Activated CD4-positive, alpha-beta T cell treated with anti-CD3 and anti-CD28 coated beads, Interleukin-2, amount 10 ng/mL, durations not matched to agents 24 days and 14 days (primary cell): ENCODE results near the gene ETS1. TPM values are rescaled to one million over a fixed set of nuclear protein-coding genes. Genes with fewer than 3 reads are reported as not detected.

Source experiments
- DNase-seq: peaks from one replicate; pipeline ENCODE4 v3.0.0; 2022
- H3K27ac Mint-ChIP-seq: one replicate; pipeline ENCODE4 v1.8.0; 2022; ENCODE audit warnings: mild to moderate bottlenecking, mixed read lengths
- H3K27me3 Mint-ChIP-seq: one replicate; pipeline ENCODE4 v1.8.0; 2022; ENCODE audit warnings: mixed read lengths
- H3K36me3 Mint-ChIP-seq: one replicate; pipeline ENCODE4 v1.8.0; 2022; ENCODE audit warnings: low read depth, mild to moderate bottlenecking, mixed read lengths
- H3K4me1 Mint-ChIP-seq: one replicate; pipeline ENCODE4 v1.8.0; 2021; ENCODE audit warnings: mixed read lengths
- H3K4me3 Mint-ChIP-seq: one replicate; pipeline ENCODE4 v1.8.0; 2022; ENCODE audit warnings: mild to moderate bottlenecking, moderate library complexity, mixed read lengths
- H3K9me3 Mint-ChIP-seq: one replicate; pipeline ENCODE4 v1.8.0; 2021; ENCODE audit warnings: mixed read lengths
- intact Hi-C: fragments of 100-400 bp; cut with micrococcal nuclease; formaldehyde crosslinking; loops from one replicate; pipeline ENCODE4 v1.15.1; 2023
- total RNA-seq: library from RNA; stranded (reverse); gene quantifications from 2 replicates; pipeline ENCODE4 v1.2.3, GENCODE V29; 2022

The ETS1 gene
- total RNA-seq, 1 donor from 2014 or later, result 454 TPM

DNA sequence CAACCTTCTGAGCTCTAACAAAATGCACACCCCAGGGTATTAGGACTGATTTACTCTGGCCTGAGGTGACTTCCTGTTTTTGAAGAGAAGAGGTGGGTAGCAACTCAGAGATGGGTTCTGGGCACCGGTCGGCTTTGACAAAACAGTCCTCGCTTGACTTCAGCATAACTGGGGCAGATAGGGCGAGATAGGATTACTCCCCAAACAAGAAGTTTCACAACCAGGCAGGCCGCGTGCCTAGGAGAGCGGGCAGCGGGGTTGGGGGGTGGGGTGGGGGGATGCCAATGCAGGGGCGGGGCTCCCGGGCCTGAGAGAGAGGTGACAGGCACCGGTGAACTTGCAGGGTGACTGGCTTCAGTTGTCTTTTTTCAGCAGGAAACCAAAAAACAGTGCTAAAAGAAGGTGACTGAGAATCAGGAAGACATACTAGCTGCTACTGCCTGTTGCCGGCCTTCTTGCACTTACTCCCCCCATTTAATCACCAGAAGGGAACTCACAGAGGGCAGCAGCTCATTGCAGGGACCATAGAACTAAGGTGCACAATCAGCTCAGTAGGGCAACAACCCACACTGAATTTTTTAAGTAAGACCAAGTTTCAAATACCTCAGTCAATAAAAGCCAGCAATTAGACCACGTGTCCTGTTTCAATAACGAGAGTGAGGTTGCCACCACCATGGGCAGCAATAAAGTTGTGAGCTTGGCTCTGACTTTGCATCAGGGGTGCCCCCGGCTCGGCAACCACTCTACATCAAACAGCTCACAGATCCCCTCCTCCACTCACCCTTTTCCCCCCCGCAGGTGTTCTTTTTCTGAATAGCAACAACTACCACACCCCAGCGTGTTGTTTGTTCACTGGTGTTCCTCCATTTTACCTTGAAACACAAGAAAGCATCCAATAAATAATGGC is 37.2 kb upstream of the ETS1 start:
- intact Hi-C loops, result loop anchor here (1.0 kb wide), 1 partner anchor 44 kb away; no protein-coding TSS in a partner anchor
- DNase-seq, result peak; percentile 85
- Mint-ChIP-seq H3K4me3 (peak overlapping the region; percentile 74), H3K4me1 (peaks cover 77% of the 10 kb centered on the region), H3K9me3 (no peaks in the 10 kb centered on the region), H3K36me3 (no peaks in the 10 kb centered on the region), H3K27me3 (no peaks in the 10 kb centered on the region), H3K27ac (peak overlapping the region; percentile 93)

- no peak for DNase-seq
- intact Hi-C loops, result no loop called here
- peaks cover 76% of the 10 kb centered on the region for H3K4me1 Mint-ChIP-seq
- no peaks in the 10 kb centered on the region for H3K9me3 Mint-ChIP-seq
- no peaks in the 10 kb centered on the region for H3K27me3 Mint-ChIP-seq
- H3K36me3 Mint-ChIP-seq, result no peaks in the 10 kb centered on the region
- peak overlapping the region; percentile 17 for H3K27ac Mint-ChIP-seq
- H3K4me3 Mint-ChIP-seq, result no peak overlapping the region
These were observed 35.7 kb upstream of the ETS1 start for GRCh38 chr11:128623091-128623490.

DNA sequence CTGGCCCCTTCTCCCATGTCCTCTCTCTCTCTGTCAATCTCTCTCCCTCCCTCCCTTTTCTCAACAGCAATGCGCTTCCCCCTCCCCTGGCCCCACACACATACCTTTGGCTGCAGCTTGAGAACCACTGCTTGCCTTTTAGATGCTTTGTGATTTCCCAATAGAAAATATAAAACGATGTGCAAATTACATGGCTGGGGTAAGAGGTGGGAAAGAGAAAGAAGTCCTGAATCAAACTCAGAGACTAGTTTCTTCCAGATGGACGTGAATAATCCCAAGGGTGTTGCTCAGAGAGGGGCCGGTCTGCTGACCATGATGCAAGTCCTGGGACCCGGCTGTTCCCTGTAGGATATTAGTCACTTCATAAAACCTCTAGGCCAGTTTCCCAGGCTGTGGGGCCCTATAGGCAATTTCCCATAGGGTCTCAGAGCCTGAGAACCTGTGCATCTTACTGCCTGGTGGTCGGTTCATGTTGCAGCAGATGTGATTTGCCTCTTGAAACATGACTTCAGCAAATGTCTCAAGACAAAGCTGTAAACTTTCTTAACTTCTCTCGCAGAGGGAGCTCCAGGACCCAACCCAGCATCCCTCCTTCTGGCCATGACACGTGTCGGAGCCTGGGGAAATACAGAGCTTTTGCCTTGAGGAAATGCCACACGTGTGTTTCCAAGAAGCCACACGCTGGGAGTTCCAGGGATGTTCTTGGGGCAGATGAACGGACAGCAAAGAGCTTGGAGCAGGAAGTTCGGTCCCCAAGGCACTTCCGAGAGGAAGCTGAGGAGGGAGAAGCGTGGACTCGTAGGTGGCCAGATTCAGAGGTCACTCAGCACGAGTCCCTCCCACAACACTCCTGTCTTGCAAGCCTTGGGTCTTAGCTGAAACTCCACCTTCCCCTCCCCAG is 34.5 kb upstream of the ETS1 start:
- intact Hi-C loops, result no loop called here
- Mint-ChIP-seq H3K4me3 (no peak overlapping the region), H3K27me3 (no peaks in the 10 kb centered on the region), H3K9me3 (no peaks in the 10 kb centered on the region), H3K4me1 (peaks cover 65% of the 10 kb centered on the region), H3K36me3 (no peaks in the 10 kb centered on the region), H3K27ac (no peak overlapping the region)
- no peak for DNase-seq

DNA sequence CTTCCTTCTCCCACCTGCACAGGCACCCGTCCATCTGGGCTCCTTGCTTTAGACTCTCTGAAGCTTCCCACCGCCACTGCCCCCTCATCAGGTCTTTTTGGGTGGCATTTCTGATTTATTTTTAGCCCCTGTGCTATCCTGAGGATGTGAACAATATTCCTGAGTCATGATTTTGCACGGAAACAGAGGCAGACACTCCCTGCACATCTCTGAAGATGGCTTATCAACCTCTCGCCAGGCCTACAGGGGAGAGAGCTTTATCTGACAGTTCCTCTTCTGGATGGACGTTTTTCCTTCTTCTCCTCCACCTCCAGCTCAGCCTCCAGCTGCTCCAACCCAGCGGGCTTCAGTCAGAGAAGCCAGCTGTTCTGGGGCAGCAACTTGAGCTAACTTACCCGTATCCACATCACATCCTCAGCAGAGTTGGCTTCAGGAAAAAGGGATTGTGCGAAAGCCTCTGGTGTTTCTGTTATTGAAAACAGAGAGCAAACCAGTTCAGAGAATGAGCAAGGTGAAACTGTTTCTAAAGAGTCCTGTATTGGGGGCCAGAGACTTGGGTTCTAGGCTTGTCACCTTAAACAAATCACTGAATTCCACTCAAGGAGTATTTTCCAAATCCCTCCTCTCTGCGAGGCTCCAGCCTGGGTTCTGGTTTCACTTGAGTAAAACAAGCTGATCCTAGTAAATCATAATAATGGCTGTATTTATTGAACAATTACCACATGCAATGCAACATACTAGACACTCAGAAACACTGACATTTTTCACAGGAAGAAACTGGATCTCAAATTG is 33.1 kb upstream of the ETS1 start:
- intact Hi-C loops, result no loop called here
- H3K4me1 Mint-ChIP-seq, result peaks cover 52% of the 10 kb centered on the region
- H3K27ac Mint-ChIP-seq, result peak overlapping the region; percentile 42
- no peaks in the 10 kb centered on the region for H3K36me3 Mint-ChIP-seq
- H3K27me3 Mint-ChIP-seq, result no peaks in the 10 kb centered on the region
- H3K4me3 Mint-ChIP-seq, result no peak overlapping the region
- H3K9me3 Mint-ChIP-seq, result no peaks in the 10 kb centered on the region
- DNase-seq, result peak; percentile 55

DNA sequence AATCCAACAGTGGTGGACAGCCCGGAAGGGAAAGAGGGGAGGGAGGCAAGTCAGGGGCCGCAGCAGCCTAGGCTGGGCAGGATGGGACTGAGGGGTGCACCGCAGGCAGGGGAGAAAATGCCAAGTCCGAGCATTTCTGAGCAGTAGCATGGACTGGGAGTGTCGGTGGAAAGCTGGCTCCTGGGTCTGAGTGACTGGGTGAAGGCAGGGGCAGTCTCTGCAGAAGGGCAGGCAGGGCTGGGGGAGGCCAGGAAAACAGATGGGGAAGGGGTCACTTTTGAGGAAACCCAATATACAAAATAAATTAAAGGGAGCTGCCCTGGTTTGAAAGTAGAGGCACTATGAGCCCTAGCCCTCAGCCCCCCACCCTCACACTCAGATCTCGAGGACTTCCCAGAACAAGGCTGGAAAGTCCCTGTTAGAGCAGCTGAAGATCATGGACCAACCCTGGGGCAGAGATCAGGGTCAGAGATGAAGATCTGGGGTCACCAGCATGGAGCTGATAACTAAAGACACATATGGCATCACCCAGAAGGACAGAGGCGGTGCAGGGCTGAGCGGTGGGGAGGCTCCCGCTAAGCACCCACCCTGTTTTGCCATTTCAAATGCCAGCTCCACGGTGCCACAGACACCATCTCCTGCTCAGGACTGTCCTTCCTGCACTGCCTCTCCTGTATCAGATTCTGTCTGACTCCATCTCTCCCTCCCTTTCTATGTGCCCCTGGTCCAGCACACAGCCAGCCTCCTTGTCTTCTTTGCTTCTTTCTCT is 32.4 kb upstream of the ETS1 start:
- H3K36me3 Mint-ChIP-seq, result no peaks in the 10 kb centered on the region
- H3K4me1 Mint-ChIP-seq, result peaks cover 44% of the 10 kb centered on the region
- H3K27me3 Mint-ChIP-seq, result no peaks in the 10 kb centered on the region
- peak; percentile 64 for DNase-seq
- no peaks in the 10 kb centered on the region for H3K9me3 Mint-ChIP-seq
- H3K4me3 Mint-ChIP-seq, result no peak overlapping the region
- intact Hi-C loops, result no loop called here
- H3K27ac Mint-ChIP-seq, result peak overlapping the region; percentile 42

DNA sequence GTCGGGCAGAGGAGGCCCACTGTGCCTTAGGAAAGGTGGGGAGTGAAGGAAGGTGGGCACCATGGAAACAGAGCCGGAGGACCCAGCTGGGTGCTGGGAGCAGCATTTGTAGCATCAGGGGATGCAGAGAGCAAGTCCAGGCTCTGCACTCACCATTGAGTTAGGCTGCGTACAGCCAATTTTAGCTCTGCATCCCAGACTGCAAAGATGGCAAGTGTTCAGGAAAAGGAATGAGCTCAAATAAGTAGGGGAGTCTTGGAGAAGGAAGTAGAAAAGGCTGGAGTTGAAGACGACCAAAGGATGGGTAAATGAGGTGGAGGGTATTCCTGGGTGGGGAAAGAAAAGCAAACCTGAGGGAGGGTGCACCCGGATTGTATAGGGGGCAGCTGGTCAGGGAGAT is 31.6 kb upstream of the ETS1 start:
- H3K4me3 Mint-ChIP-seq, result no peak overlapping the region
- DNase-seq, result no peak
- no peaks in the 10 kb centered on the region for H3K9me3 Mint-ChIP-seq
- no peaks in the 10 kb centered on the region for H3K27me3 Mint-ChIP-seq
- intact Hi-C loops, result no loop called here
- no peaks in the 10 kb centered on the region for H3K36me3 Mint-ChIP-seq
- H3K4me1 Mint-ChIP-seq, result peaks cover 38% of the 10 kb centered on the region
- peak overlapping the region; percentile 12 for H3K27ac Mint-ChIP-seq

GRCh38 chr11:128618603-128619002 is 31.2 kb upstream of the ETS1 start:
- Mint-ChIP-seq H3K4me1 (peaks cover 36% of the 10 kb centered on the region), H3K27ac (peak overlapping the region; percentile 17), H3K9me3 (no peaks in the 10 kb centered on the region), H3K4me3 (no peak overlapping the region), H3K36me3 (no peaks in the 10 kb centered on the region), H3K27me3 (no peaks in the 10 kb centered on the region)
- intact Hi-C loops, result no loop called here
- DNase-seq, result no peak

- Mint-ChIP-seq H3K9me3 (no peaks in the 10 kb centered on the region), H3K27me3 (no peaks in the 10 kb centered on the region), H3K36me3 (no peaks in the 10 kb centered on the region), H3K27ac (no peak overlapping the region), H3K4me1 (peaks cover 31% of the 10 kb centered on the region), H3K4me3 (no peak overlapping the region)
- DNase-seq, result no peak
- intact Hi-C loops, result no loop called here
These were observed 28.8 kb upstream of the ETS1 start for GRCh38 chr11:128616161-128616560.

DNA sequence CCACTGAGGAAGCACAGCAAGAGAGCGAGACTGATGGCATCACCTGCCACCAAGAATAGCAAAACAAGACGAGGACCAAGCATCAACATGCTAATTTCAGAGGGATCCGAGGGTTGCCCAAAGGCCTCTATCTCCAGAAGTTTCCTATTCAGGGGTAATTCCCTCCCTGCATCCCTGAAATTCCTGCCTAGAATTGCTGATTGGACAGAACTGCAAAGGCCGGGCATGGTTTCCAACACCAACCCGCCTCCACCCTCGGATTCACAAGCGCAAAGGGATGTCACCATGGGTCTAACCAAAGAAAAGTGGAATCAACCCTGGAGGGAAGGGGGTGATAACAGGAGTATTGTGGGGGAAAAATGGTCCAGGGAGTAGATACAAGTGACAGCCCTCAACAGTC is 28.3 kb upstream of the ETS1 start:
- Mint-ChIP-seq H3K4me1 (peaks cover 35% of the 10 kb centered on the region), H3K36me3 (peaks cover under 1% of the 10 kb centered on the region), H3K9me3 (no peaks in the 10 kb centered on the region), H3K27me3 (no peaks in the 10 kb centered on the region), H3K4me3 (no peak overlapping the region), H3K27ac (no peak overlapping the region)
- DNase-seq, result peak; percentile 47
- intact Hi-C loops, result no loop called here

- H3K27ac Mint-ChIP-seq, result no peak overlapping the region
- no peaks in the 10 kb centered on the region for H3K27me3 Mint-ChIP-seq
- peak; percentile 53 for DNase-seq
- H3K4me3 Mint-ChIP-seq, result no peak overlapping the region
- peaks cover 33% of the 10 kb centered on the region for H3K4me1 Mint-ChIP-seq
- intact Hi-C loops, result no loop called here
- H3K36me3 Mint-ChIP-seq, result peaks cover 3% of the 10 kb centered on the region
- H3K9me3 Mint-ChIP-seq, result no peaks in the 10 kb centered on the region
These were observed 27.7 kb upstream of the ETS1 start for GRCh38 chr11:128615076-128615475.

DNA sequence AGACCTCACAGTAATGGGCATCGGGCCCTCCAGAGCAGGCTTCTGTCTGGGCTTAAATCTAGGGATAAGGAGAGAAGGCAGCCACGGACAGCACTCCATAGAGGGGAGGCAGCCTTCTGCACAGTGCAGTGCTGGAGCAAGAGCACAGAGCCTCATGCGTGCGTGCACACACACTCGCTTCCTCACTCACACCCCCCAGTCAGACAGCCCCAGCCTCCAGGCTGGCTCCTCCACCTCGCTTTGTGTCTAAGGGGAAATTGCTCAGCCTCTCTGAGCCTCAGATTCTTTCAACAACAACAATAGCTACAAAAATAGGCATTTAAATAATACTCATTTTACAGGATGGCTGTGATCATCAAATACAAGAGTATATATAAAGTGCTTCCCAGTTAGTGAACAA is 26.7 kb upstream of the ETS1 start:
- Mint-ChIP-seq H3K27me3 (no peaks in the 10 kb centered on the region), H3K27ac (no peak overlapping the region), H3K4me1 (peaks cover 30% of the 10 kb centered on the region), H3K9me3 (no peaks in the 10 kb centered on the region), H3K4me3 (no peak overlapping the region), H3K36me3 (peaks cover 5% of the 10 kb centered on the region)
- no peak for DNase-seq
- intact Hi-C loops, result no loop called here

GRCh38 chr11:128613300-128613995 is 26.1 kb upstream of the ETS1 start:
- H3K27me3 Mint-ChIP-seq, result no peaks in the 10 kb centered on the region
- H3K27ac Mint-ChIP-seq, result no peak overlapping the region
- H3K9me3 Mint-ChIP-seq, result no peaks in the 10 kb centered on the region
- intact Hi-C loops, result no loop called here
- DNase-seq, result peak; percentile 52
- H3K36me3 Mint-ChIP-seq, result peaks cover 5% of the 10 kb centered on the region
- H3K4me3 Mint-ChIP-seq, result no peak overlapping the region
- peaks cover 28% of the 10 kb centered on the region for H3K4me1 Mint-ChIP-seq
